Subcutaneous abdominal adipose tissue (tissue), 5 donors: ENCODE results near the gene EVA1C.

ENCODE experiments used
- H3K27ac ChIP-seq: one replicate; pipeline ENCODE4 v1.7.0; 2013; ENCODE audit warnings: low read depth, mild to moderate bottlenecking, inconsistent platforms, low read length, moderate library complexity
- H3K27me3 ChIP-seq, 5 donors: one replicate each; pipeline ENCODE4 v1.7.0; 2013; ENCODE audit warnings: low read length in 5 of 5, inconsistent platforms in 1 of 5; ENCODE audit not compliant: control insufficient read depth in 5 of 5, insufficient read depth in 4 of 5
- H3K36me3 ChIP-seq, 5 donors: one replicate each; pipeline ENCODE4 v1.7.0; 2013; ENCODE audit warnings: low read length in 5 of 5; ENCODE audit not compliant: control insufficient read depth in 5 of 5, insufficient read depth in 5 of 5
- H3K4me1 ChIP-seq, 5 donors: one replicate each; pipeline ENCODE4 v1.7.0; 2013; ENCODE audit warnings: low read length in 5 of 5, mild to moderate bottlenecking in 3 of 5, moderate library complexity in 1 of 5; ENCODE audit not compliant: control insufficient read depth in 5 of 5, insufficient read depth in 5 of 5
- H3K4me3 ChIP-seq, 5 donors: one replicate each; pipeline ENCODE4 v1.7.0; 2013; ENCODE audit warnings: low read length in 5 of 5, low read depth in 1 of 5
- H3K9ac ChIP-seq, 5 donors: one replicate each; pipeline ENCODE4 v1.7.0; 2013; ENCODE audit warnings: low read length in 5 of 5, mild to moderate bottlenecking in 4 of 5, moderate library complexity in 3 of 5
- H3K9me3 ChIP-seq, 5 donors: one replicate each; pipeline ENCODE4 v1.7.0; 2013; ENCODE audit warnings: low read length in 5 of 5; ENCODE audit not compliant: control insufficient read depth in 5 of 5
- donor health status: healthy.
- donor health status: healthy.
- donor health status: healthy.
- donor health status: healthy.
- donor health status: healthy.

The EVA1C gene

DNA sequence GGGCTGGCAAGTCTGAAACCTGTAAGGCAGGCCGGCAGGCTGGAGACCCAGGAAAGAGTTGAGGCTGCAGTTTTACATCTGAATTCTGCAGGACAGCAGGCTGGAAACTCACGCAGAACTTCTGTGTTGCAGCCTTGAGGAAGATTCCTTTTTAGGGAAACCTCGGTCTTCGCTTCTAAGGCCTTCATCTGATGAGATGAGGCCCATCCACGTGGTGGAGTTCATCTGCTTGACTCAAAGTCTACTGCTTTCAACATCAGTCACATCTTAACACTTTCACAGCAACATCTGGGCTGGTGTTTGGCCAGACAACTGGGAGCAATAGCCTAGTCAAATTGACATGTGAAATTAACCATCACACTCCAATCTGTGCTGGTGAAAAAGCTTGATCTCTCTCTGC, 57.1 kb downstream of the EVA1C start:
- H3K4me1 ChIP-seq, result peaks cover 0 to 3% (median under 1%) of the 10 kb centered on the region in 5 donors
- H3K27me3 ChIP-seq, result no peaks in the 10 kb centered on the region
- H3K9ac ChIP-seq, result no peak overlapping the region
- H3K4me3 ChIP-seq, result no peak overlapping the region
- peaks cover 0 to 57% (median 36%) of the 10 kb centered on the region in 5 donors for H3K36me3 ChIP-seq
- H3K9me3 ChIP-seq, result no peaks in the 10 kb centered on the region
- H3K27ac ChIP-seq, result no peak overlapping the region

- H3K9me3 ChIP-seq, result no peaks in the 10 kb centered on the region
- no peaks in the 10 kb centered on the region for H3K27me3 ChIP-seq
- no peak overlapping the region for H3K9ac ChIP-seq
- H3K27ac ChIP-seq, result no peak overlapping the region
- H3K4me3 ChIP-seq, result no peak overlapping the region
- H3K36me3 ChIP-seq, result peaks cover 0 to 55% (median 36%) of the 10 kb centered on the region in 5 donors
- peaks cover 0 to 9% (median 6%) of the 10 kb centered on the region in 5 donors for H3K4me1 ChIP-seq
Observed at GRCh38 chr21:32470206-32470605, 57.7 kb downstream of the EVA1C start.

DNA sequence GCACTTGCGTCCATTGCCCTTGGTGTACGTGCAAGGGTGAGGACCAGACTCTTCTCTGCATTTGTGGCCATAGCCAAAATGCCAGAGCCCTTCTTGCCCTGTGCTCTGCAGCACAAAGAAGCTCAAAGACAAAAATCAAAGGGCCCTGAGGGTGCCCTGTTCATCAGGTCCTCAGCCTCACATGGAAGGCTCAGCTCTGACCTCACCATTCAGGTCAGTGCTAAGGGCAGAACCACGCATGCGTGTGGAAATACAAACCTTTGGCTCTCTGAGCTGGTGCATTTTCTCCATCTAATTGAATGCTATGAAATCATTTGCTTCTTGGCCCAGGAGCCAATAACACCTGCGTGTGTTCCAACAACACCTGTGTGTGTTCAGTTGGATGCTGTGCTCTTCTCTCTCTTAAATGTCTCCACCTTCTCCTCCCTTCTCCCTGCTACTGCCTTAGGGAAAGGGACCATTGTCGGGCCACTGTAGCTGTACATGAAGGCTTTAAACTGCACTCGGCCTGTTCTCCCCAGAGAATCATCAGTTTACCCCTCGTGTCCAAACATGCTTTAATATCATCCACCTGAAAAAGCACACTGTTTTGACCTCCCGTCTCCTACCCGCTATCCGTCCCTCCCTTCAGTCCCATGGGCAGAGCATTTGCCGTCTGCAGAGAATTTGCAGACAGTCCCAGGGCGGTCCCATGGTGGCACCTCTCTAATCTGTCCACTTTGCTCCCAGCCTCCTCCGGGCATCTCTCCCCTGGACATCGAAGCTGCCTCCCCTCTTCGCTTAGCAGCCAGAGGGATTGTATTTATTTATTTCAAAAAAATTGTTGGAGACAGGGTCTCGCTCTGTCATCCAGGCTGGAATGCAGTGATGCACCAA, 60.6 kb downstream of the EVA1C start:
- H3K4me1 ChIP-seq, result peaks cover 0 to 18% (median 6%) of the 10 kb centered on the region in 5 donors
- H3K9me3 ChIP-seq, result no peaks in the 10 kb centered on the region
- no peak overlapping the region for H3K9ac ChIP-seq
- H3K27ac ChIP-seq, result no peak overlapping the region
- H3K4me3 ChIP-seq, result no peak overlapping the region
- H3K27me3 ChIP-seq, result no peaks in the 10 kb centered on the region
- H3K36me3 ChIP-seq, result peaks cover 0 to 43% (median 34%) of the 10 kb centered on the region in 5 donors

- H3K9ac ChIP-seq, result no peak overlapping the region
- H3K27me3 ChIP-seq, result no peaks in the 10 kb centered on the region
- peaks cover 0 to 33% (median 24%) of the 10 kb centered on the region in 5 donors for H3K36me3 ChIP-seq
- no peak overlapping the region for H3K27ac ChIP-seq
- no peak overlapping the region for H3K4me3 ChIP-seq
- H3K4me1 ChIP-seq, result peaks cover 0 to 18% (median 6%) of the 10 kb centered on the region in 5 donors
- no peaks in the 10 kb centered on the region for H3K9me3 ChIP-seq
Observed at GRCh38 chr21:32474179-32475059, 61.9 kb downstream of the EVA1C start.

DNA sequence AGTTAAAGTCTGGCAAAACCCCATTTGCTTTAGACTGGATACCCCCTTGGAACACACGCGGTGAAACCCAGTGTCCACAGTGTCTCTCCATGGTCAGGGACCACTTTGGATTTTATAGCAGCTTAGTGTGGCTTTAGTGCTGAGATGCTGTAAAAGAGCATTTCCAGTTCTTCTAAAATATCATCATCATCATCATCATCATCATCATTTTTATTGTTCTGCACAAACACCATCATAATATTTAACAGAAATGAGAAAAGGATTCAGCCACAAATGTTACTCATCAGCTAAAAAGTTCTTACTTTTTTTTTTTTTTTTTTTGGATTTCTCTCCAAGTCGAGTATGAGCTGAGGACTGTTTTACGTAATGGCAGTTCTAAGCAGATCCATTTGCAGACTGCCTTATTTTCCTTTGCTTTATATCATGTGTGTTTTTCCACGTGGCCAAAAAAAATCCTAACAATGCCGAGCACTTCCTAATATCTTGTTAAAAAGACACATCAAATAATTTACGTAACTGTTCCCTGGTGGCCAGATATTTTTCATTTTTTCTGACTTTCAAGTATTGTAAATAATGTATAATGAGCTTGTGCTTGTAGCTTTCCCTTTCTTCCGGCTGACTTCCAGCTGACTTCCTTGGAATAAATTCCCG, 62.8 kb downstream of the EVA1C start:
- Histone ChIP-seq H3K4me3 (peak overlapping the region in 3 of 5 donors; percentile 21 to 40 (median 22)), H3K27me3 (no peaks in the 10 kb centered on the region), H3K9me3 (no peaks in the 10 kb centered on the region), H3K4me1 (peaks cover 0 to 18% (median 6%) of the 10 kb centered on the region in 5 donors), H3K27ac (no peak overlapping the region), H3K36me3 (peaks cover 0 to 24% (median 16%) of the 10 kb centered on the region in 5 donors), H3K9ac (peak overlapping the region in 2 of 5 donors; percentile 21 to 45)

DNA sequence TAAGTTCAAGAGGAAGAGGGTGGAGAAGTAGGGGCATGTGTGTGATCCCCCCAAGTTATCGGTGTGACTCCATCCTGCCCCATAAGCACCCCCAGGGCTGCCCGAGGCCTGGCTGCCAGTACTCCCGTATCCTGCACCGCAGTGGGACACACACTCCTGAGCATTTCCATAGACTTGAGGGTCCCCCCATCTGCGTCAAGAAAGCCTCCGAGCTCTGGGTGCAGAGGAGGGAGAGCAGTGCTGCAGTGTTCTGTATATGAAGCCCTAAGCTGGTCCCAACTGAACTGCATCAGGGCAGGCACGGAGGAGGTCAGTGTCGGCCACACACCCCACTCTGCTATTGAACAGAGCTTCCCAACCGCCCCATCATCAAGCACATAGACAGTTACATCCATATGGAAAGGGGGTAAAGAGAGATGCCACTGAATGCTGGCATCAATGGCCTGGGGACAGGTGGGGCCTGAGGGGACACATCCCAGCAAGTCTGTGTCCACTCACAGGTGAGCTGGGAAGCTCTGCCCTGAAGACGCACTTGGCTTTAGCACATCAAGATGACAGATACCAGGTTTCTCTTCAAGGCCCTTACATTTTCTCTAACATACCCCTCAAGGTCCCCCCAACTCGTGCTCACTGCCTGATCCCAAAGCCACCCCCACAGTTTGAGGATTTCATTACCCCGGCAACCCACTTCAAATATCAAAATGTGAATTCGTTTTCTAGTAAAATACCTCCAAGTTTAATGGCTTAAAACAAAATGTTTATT, 64.3 kb downstream of the EVA1C start:
- H3K36me3 ChIP-seq, result peaks cover 0 to 22% (median 15%) of the 10 kb centered on the region in 5 donors
- no peak overlapping the region for H3K4me3 ChIP-seq
- H3K9me3 ChIP-seq, result no peaks in the 10 kb centered on the region
- H3K4me1 ChIP-seq, result peaks cover 1 to 18% (median 6%) of the 10 kb centered on the region in 5 donors
- no peaks in the 10 kb centered on the region for H3K27me3 ChIP-seq
- H3K9ac ChIP-seq, result no peak overlapping the region
- H3K27ac ChIP-seq, result no peak overlapping the region

GRCh38 chr21:32477424-32477745, 64.9 kb downstream of the EVA1C start:
- no peak overlapping the region for H3K4me3 ChIP-seq
- no peak overlapping the region for H3K9ac ChIP-seq
- H3K36me3 ChIP-seq, result peaks cover 0 to 20% (median 15%) of the 10 kb centered on the region in 5 donors
- H3K4me1 ChIP-seq, result peaks cover 2 to 18% (median 6%) of the 10 kb centered on the region in 5 donors
- no peak overlapping the region for H3K27ac ChIP-seq
- H3K9me3 ChIP-seq, result no peaks in the 10 kb centered on the region
- H3K27me3 ChIP-seq, result no peaks in the 10 kb centered on the region

- Histone ChIP-seq H3K4me1 (peaks cover 0 to 2% (median 0%) of the 10 kb centered on the region in 5 donors), H3K4me3 (no peak overlapping the region), H3K27ac (no peak overlapping the region), H3K27me3 (no peaks in the 10 kb centered on the region), H3K36me3 (peaks cover 0 to 4% (median 0%) of the 10 kb centered on the region in 5 donors), H3K9me3 (no peaks in the 10 kb centered on the region), H3K9ac (no peak overlapping the region)
Observed at GRCh38 chr21:32481875-32482408, 69.4 kb downstream of the EVA1C start.
